ENCODE data around the gene PRKCB. TPM values are rescaled to one million over a fixed set of nuclear protein-coding genes. Genes with fewer than 3 reads are reported as not detected.

Gene PRKCB
- total and polyA plus RNA-seq, 4 donors = 1.6 to 9.4 (median 4.0) TPM

- Histone ChIP-seq H3K27me3 (ENCODE audit: control insufficient read depth in 4 of 4, insufficient read depth in 4 of 4, low read length in 3 of 4) (no peaks in the 10 kb centered on the region), H3K36me3 (ENCODE audit: control insufficient read depth in 4 of 4, insufficient read depth in 3 of 4, low read depth in 1 of 4, low read length in 3 of 4) (no peaks in the 10 kb centered on the region), H3K27ac (ENCODE audit: low read depth in 1 of 2, low read length in 2 of 2) (no peak overlapping the region), H3K9ac (ENCODE audit: low read depth in 1 of 2, low read length in 2 of 2) (no peak overlapping the region), H3K9me3 (ENCODE audit: control insufficient read depth in 4 of 4, low read length in 3 of 4) (peaks cover 0 to 5% (median 0%) of the 10 kb centered on the region in 4 donors), H3K4me3 (ENCODE audit: low read depth in 1 of 3, low read length in 3 of 3) (no peak overlapping the region), H3K4me1 (ENCODE audit: control insufficient read depth in 4 of 4, insufficient read depth in 4 of 4, low read length in 3 of 4) (no peaks in the 10 kb centered on the region)
- no peak for TF ChIP-seq HNF4G (IDR thresholded peaks at IDR 0.05)
- 83% methylated on average over 5 of the region's 5 CpGs for WGBS
- DNase-seq (ENCODE audit: low spot score) = no peak
Measured at GRCh38 chr16:24049113-24049512, 213.3 kb downstream of the PRKCB start.

GRCh38 chr16:24051125-24051524, 215.3 kb downstream of the PRKCB start:
- H3K36me3 ChIP-seq (ENCODE audit: control insufficient read depth in 4 of 4, insufficient read depth in 3 of 4, low read depth in 1 of 4, low read length in 3 of 4) = no peaks in the 10 kb centered on the region
- H3K9me3 ChIP-seq (ENCODE audit: control insufficient read depth in 4 of 4, low read length in 3 of 4) = peaks cover 0 to 5% (median 0%) of the 10 kb centered on the region in 4 donors
- no peak overlapping the region for H3K4me3 ChIP-seq (ENCODE audit: low read depth in 1 of 3, low read length in 3 of 3)
- TF ChIP-seq RXRA (IDR thresholded peaks at IDR 0.05) (no peak), ATF3 (IDR thresholded peaks at IDR 0.05) (no peak), TAF1 (conservative IDR thresholded peaks at IDR 0.05) (no peak), HNF4A (conservative IDR thresholded peaks at IDR 0.05) (no peak), JUND (IDR thresholded peaks at IDR 0.05) (no peak), FOXA1 (IDR thresholded peaks at IDR 0.05) (no peak), REST (IDR thresholded peaks at IDR 0.05) (no peak), CTCF (IDR thresholded peaks at IDR 0.05; ENCODE audit: low read depth, low read length, missing input control) (no peak), HNF4G (IDR thresholded peaks at IDR 0.05) (no peak), RAD21 (IDR thresholded peaks at IDR 0.05) (no peak), SP1 (IDR thresholded peaks at IDR 0.05) (no peak), MAX (IDR thresholded peaks at IDR 0.05) (no peak)
- DNase-seq (ENCODE audit: low spot score) = no peak
- peaks cover 0 to 3% (median 0%) of the 10 kb centered on the region in 4 donors for H3K27me3 ChIP-seq (ENCODE audit: control insufficient read depth in 4 of 4, insufficient read depth in 4 of 4, low read length in 3 of 4)
- H3K9ac ChIP-seq (ENCODE audit: low read depth in 1 of 2, low read length in 2 of 2) = no peak overlapping the region
- no peak overlapping the region for H3K27ac ChIP-seq (ENCODE audit: low read depth in 1 of 2, low read length in 2 of 2)
- 56% methylated on average over 5 of the region's 5 CpGs for WGBS
- no peaks in the 10 kb centered on the region for H3K4me1 ChIP-seq (ENCODE audit: control insufficient read depth in 4 of 4, insufficient read depth in 4 of 4, low read length in 3 of 4)
